Peyer's patch (tissue), 4 donors: ENCODE data around the gene COL6A2.

Source experiments
- POLR2A ChIP-seq, 2 donors: fragments of 450-650 bp; IDR thresholded peaks; one replicate each; pipeline ENCODE4 v1.5.1; 2017; ENCODE audit warnings: antibody characterized with exemption in 2 of 2, mild to moderate bottlenecking in 2 of 2, moderate library complexity in 2 of 2
- TF ChIP-seq, protein P1 (sequence below), 6 experiments: fragments of 450-650 bp in 4 of 6; fragments of 200-600 bp in 2 of 6; sonication (generic) in 1 of 6; IDR thresholded peaks; one replicate each; pipeline ENCODE4 v1.5.1; 2017 to 2019; ENCODE audit warnings: antibody characterized with exemption in 6 of 6, mild to moderate bottlenecking in 3 of 6, moderate library complexity in 1 of 6

DNA sequence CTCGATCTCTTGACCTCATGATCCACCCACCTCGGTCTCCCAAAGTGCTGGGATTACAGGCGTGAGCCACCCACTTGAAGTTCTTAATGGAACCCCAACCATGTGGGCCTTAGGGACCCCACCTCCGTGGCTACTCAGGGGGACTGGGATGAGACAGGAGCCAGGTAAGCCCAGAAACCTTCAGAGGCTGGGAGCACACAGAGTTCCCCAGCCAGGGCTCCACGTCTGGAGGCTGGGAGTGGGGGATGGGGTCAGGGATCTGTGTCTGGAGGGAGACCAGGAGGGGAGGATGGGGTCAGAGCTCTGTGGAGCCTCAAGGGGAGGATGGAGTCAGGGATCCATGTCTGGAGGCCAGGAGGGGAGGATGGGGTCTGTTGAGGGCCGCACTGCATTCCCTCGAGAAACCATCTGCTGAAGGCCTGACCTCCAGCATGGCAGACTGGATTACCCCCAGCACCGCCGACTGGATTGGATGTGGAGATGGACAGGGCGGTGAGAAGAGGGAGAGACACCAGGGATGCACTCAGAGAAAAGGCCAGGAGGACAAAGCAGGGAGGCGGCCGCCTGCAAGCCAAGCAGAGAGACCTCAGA, 59.6 kb downstream of the COL6A2 start:
- TF ChIP-seq, protein P1, sequence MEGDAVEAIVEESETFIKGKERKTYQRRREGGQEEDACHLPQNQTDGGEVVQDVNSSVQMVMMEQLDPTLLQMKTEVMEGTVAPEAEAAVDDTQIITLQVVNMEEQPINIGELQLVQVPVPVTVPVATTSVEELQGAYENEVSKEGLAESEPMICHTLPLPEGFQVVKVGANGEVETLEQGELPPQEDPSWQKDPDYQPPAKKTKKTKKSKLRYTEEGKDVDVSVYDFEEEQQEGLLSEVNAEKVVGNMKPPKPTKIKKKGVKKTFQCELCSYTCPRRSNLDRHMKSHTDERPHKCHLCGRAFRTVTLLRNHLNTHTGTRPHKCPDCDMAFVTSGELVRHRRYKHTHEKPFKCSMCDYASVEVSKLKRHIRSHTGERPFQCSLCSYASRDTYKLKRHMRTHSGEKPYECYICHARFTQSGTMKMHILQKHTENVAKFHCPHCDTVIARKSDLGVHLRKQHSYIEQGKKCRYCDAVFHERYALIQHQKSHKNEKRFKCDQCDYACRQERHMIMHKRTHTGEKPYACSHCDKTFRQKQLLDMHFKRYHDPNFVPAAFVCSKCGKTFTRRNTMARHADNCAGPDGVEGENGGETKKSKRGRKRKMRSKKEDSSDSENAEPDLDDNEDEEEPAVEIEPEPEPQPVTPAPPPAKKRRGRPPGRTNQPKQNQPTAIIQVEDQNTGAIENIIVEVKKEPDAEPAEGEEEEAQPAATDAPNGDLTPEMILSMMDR (IDR thresholded peaks at IDR 0.05): no peak
- TF ChIP-seq POLR2A (IDR thresholded peaks at IDR 0.05): no peak
